Measurements from ENCODE around the gene IL16.
"Not testable (repeated sequence)": the region's sequence is repeated elsewhere in the genome, so short reads cannot be mapped to it uniquely, and the experiment has no call there.

IL16 gene

DNA sequence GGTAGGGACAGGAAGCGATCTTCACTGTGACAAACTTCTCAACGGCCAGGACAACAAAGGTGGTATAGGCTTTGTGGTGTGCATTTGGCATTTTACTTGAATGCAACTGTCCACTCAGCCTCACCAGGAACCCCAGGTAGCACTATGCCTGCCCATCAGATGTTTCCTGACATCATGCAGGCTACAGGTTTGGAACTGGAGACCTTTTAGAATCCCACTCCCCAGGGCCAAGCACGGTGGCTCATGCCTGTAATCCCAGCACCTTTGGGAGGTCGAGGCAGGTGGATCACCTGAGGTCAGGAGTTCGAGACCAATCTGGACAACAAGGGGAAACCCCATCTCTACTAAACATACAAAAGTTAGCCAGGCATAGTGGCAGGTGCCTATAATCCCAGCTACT lies 117.7 kb downstream of the IL16 start:
- DNase-seq (ENCODE audit: low read depth): no peak

DNA sequence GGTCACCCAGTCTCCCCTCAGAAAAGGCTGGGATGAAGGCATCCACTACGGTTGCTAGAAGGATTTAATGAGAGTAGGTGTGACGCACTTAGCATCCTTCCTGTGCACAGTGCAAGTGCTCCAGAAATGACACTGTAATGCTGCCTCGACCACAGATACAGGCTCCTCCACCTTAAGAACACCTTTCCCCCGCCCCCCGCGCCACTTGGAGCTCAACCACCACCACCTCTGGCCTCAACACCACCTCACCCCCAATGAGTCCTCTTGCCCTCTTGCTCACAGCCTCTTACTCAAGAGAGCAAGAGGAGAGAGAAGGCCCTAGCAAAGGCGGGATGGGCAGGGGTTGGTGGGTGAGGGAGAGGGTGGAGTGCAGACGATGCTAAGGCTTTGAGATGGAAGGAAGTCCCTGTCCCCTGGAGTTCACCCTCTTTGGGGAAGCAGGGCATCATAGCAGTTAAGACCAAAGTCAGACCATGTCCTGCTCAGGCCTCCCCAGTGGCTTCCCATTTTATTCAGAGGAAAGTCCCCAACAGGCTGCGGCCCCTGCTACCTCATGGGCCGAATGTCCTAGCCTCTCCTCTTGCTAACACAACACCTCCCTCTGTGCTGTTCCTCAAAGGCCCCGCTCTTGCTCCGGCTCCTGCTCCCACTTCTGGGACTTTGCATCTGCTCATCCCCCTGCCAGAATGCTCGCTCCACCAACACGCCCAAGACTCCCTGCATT lies 118.9 kb downstream of the IL16 start:
- no peak for DNase-seq (ENCODE audit: low read depth)

- DNase-seq (ENCODE audit: low read depth): no peak
Measured at GRCh38 chr15:81316267-81316666, 119.6 kb downstream of the IL16 start.

GRCh38 chr15:81317642-81318017 lies 121.0 kb downstream of the IL16 start:
- DNase-seq (ENCODE audit: low read depth): no peak

GRCh38 chr15:81321667-81322066 lies 125.0 kb downstream of the IL16 start:
- DNase-seq (ENCODE audit: low read depth): no peak

DNA sequence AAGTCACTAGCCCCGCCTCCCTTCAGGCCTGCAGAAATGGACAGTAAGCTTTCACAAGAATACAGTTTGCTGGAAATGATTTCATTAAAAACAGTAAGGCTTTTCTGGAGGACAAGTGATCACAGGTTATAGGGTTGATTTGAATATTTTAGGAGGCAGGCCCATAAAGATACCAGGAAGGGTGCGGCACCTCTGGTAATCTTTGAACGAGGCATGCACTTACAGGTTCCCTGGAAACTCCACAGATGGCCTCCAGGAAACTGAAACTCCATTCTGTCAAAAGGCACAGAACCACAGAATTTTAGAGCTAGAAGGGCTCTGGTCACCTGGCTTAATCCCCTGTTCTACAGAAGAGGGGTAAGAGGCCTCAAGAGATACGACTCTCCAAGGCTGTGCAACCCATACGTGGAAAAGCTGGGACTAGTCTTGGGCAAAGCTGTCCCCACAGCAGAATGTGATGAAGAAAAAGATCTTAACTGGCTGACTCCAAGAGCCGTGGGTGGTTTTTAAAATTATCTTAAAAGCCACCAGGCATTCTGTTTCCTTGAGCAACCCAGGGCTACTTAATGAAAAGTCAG lies 126.1 kb downstream of the IL16 start:
- no peak for DNase-seq (ENCODE audit: low read depth)

GRCh38 chr15:81323559-81323943 lies 126.9 kb downstream of the IL16 start:
- no peak for DNase-seq (ENCODE audit: low read depth)

GRCh38 chr15:81323944-81324881 lies 127.5 kb downstream of the IL16 start, which contains the start of gene STARD5:
STARD5 (minus strand) TSS chr15:81324141; CDS start chr15:81324099, 42 bp downstream.
- DNase-seq (ENCODE audit: low read depth): peak; percentile 93

GRCh38 chr15:81326466-81327212 lies 130.0 kb downstream of the IL16 start:
- no peak for DNase-seq (ENCODE audit: low read depth)

GRCh38 chr15:81327516-81327915 lies 130.8 kb downstream of the IL16 start:
- no peak for DNase-seq (ENCODE audit: low read depth)

DNA sequence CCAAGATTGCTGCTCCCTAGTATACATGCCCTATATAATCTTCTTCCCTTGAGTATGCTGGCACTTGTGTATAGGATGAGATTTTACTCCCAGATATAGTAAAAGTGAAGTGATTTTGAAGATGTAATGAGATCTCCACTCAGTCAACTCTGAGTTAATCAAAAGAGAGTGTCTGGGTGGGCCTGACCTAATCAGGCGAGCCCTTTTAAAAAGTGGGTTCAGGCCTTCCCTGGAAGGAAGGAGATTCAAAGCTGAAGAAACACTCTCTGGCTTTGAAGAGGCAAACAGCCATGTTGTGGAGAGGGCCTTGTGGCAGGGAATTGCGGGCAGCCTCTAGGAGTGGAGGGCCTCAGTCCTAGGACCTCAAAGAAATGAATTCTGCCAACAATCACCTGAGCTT lies 132.8 kb downstream of the IL16 start:
- DNase-seq (ENCODE audit: low read depth): no peak

GRCh38 chr15:81330366-81331090 lies 133.8 kb downstream of the IL16 start:
- DNase-seq (ENCODE audit: low read depth): no peak

DNA sequence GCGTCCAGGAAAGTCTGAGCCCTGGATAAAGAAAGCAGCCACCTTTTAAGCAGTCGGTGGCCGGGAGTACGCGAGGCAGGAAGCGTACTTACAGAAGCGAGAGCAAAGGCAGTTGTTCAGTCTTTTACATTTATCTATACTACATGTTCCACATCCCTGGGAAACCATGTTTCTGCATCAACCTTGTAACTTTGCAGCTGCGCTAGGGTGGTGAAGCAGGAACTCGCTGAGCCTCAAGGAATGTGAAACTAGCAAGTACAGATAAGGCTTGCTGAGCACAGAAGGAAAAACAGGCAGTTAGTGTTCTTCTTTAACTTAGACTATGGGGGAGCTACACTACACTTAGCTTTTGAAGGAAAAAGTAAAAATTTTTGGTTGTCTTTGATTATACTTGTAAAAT lies 134.5 kb downstream of the IL16 start:
- not testable (repeated sequence) for DNase-seq (ENCODE audit: low read depth)

DNA sequence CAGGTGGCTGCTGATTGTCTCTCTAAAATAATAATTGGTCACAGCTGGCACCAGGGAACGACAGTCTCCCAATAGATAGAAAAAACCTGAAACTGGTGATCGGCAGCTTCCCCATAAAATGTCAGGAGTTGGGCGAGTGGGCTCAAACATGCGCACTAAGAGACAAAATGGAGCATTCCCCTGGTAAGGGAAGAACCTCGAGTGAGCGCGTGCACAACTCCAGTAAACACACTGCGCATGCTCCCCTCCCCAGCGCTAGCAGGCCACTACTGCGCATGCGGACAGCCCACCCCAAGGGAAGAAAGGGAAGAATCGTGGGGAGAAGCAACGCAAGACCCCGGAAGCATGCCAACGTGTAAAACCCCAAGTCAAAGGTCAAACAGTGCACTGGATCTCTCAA lies 134.9 kb downstream of the IL16 start:
- DNase-seq (ENCODE audit: low read depth): no peak

DNA sequence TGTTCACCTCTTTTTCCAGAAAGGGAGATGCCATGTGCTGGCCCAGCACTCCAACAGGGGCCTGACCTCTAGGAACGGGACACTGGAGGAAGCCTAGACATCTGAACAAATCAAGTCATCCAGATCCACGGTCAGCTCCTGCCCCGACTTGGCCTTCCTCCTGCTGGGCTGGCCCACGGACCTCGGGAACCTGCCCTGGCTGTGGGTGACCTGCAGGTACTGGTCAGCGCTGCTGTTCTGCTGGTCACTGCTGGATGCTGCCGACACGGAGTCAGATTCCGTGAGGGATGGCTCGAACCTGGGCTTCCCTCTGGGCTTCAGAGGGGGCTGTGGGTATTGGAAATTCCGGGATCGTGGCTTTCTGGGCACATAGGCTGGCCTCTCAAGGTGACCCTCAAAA lies 135.6 kb downstream of the IL16 start:
- DNase-seq (ENCODE audit: low read depth): no peak

- DNase-seq (ENCODE audit: low read depth): no peak
Measured at GRCh38 chr15:81333363-81333762, 136.7 kb downstream of the IL16 start.

- DNase-seq (ENCODE audit: low read depth): no peak
Measured at GRCh38 chr15:81334768-81335435, 138.2 kb downstream of the IL16 start.

- no peak for DNase-seq (ENCODE audit: low read depth)
Measured at GRCh38 chr15:81335631-81336030, 139.0 kb downstream of the IL16 start.

DNA sequence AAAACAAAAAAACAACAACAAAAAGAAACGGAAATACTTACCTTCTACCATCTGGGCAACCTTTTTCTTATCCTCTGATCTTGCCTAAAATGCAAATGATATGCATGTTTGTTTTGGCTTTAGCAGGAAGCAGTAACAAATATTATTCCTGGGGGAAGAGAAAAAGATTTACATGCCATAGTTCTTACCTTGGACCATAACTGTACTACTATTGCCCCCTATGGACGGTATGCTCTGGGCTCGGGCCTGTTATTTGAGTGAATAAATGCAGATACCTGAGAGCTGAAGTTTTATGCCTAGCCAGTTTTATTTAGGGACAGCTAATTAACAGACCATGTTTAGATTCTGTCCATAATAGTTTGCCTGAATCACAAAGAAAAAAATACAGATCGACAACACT lies 139.9 kb downstream of the IL16 start:
- DNase-seq (ENCODE audit: low read depth): no peak

DNA sequence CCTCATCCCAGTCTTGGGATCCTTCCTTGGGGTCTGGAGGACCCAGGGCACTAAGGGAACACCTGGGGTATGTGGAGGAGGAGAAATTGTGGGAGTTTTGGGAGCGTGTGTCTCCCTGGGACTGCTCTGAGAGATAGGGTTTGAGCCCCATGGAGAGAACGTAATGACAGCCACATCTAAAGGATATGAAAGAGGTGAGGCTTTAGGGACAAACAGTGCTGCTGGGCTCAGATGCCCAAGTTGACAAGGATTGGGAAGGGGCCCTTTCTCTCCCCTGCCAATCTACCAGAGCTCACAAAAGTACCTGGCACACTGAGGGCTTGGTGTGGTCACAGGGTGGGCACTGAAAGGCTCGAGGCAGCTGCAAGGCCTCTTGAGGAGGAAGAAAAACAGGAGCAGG lies 140.6 kb downstream of the IL16 start:
- DNase-seq (ENCODE audit: low read depth): no peak

- DNase-seq (ENCODE audit: low read depth): no peak
Measured at GRCh38 chr15:81337713-81338157, 141.1 kb downstream of the IL16 start.

Measured in activated T-helper 1 cell treated with Interleukin-2 at 50 U/mL for 16 hours (primary cell).